ENCODE data around the gene DPYSL4.

DPYSL4 gene

GRCh38 chr10:132248455-132249225 lies 61.9 kb downstream of the DPYSL4 start:
- DNase-seq: peak; percentile 76

GRCh38 chr10:132249226-132249724 lies 62.5 kb downstream of the DPYSL4 start:
- DNase-seq: no peak

- no peak for DNase-seq
These were observed 63.2 kb downstream of the DPYSL4 start for GRCh38 chr10:132249824-132250375.

- no peak for DNase-seq
These were observed 64.0 kb downstream of the DPYSL4 start for GRCh38 chr10:132250481-132251475.

GRCh38 chr10:132251928-132252327 lies 65.2 kb downstream of the DPYSL4 start:
- DNase-seq: no peak

- DNase-seq: no peak
These were observed 65.7 kb downstream of the DPYSL4 start for GRCh38 chr10:132252412-132252811.

GRCh38 chr10:132253092-132253687 lies 66.4 kb downstream of the DPYSL4 start:
- DNase-seq: no peak

- no peak for DNase-seq
These were observed 68.1 kb downstream of the DPYSL4 start for GRCh38 chr10:132254841-132255240.

Data from stimulated activated CD4-positive, alpha-beta T cell treated with anti-CD3 and anti-CD28 coated beads, Interleukin-4, amount 100 ng/mL, for 1 hour (primary cell).